SW 1271 (cell line): ENCODE results near the gene WDR74.
"Not testable (repeated sequence)": the region's sequence is repeated elsewhere in the genome, so short reads cannot be mapped to it uniquely, and the experiment has no call there.

ENCODE experiments used
- DNase-seq, 2 experiments: peaks; one replicate each; lab custom pipeline; 2025; lab: John Stamatoyannopoulos, UW

The WDR74 gene

GRCh38 chr11:62841361-62842170 lies 2.2 kb upstream of the WDR74 start:
- peak; percentile 97 to 100 for DNase-seq

- DNase-seq: peak; percentile 98
These were observed 1.5 kb upstream of the WDR74 start for GRCh38 chr11:62840721-62841360.

- DNase-seq: no peak
These were observed 4.1 kb downstream of the WDR74 start for GRCh38 chr11:62835336-62835735.

- DNase-seq: no peak
These were observed 6.8 kb downstream of the WDR74 start, which contains the start of gene TEX54 for GRCh38 chr11:62832336-62833234. Gene TEX54, minus strand, starts transcription at chr11:62832841.

GRCh38 chr11:62831520-62832335 lies 7.7 kb downstream of the WDR74 start, which contains the start of gene STX5:
Gene STX5, minus strand, starts transcription at chr11:62832051. Its CDS starts 808 bp downstream, at chr11:62831243.
- peak; percentile 92 to 98 for DNase-seq

GRCh38 chr11:62830904-62831519 lies 8.4 kb downstream of the WDR74 start:
- no peak for DNase-seq

GRCh38 chr11:62828130-62828529 lies 11.3 kb downstream of the WDR74 start:
- not testable (repeated sequence) for DNase-seq

- DNase-seq: no peak
These were observed 15.7 kb downstream of the WDR74 start for GRCh38 chr11:62823677-62824076.

- DNase-seq: no peak
These were observed 22.3 kb downstream of the WDR74 start for GRCh38 chr11:62817129-62817528.

GRCh38 chr11:62816557-62816956 lies 22.8 kb downstream of the WDR74 start:
- DNase-seq: no peak

GRCh38 chr11:62811659-62812058 lies 27.7 kb downstream of the WDR74 start:
- no peak for DNase-seq

- DNase-seq: no peak
These were observed 28.6 kb downstream of the WDR74 start for GRCh38 chr11:62810748-62811147.

GRCh38 chr11:62806611-62807121 lies 32.7 kb downstream of the WDR74 start:
- no peak for DNase-seq

GRCh38 chr11:62805961-62806441 lies 33.4 kb downstream of the WDR74 start:
- DNase-seq: no peak

- DNase-seq: peak; percentile 55 to 91
These were observed 34.1 kb downstream of the WDR74 start, which contains the start of gene NXF1 for GRCh38 chr11:62805076-62805892. Gene NXF1, minus strand, starts transcription at chr11:62805440. Its CDS starts 84 bp downstream, at chr11:62805356.

- DNase-seq: peak in 1 of 2 experiments; percentile 11
These were observed 34.9 kb downstream of the WDR74 start for GRCh38 chr11:62804310-62805075.

- no peak for DNase-seq
These were observed 38.3 kb downstream of the WDR74 start for GRCh38 chr11:62801071-62801470.

- DNase-seq: no peak
These were observed 39.9 kb downstream of the WDR74 start for GRCh38 chr11:62799486-62799885.

GRCh38 chr11:62796281-62796680 lies 43.1 kb downstream of the WDR74 start:
- no peak for DNase-seq
